CD4-positive, alpha-beta memory T cell (primary cell): ENCODE results near the gene IRX1. TPM values are rescaled to one million over a fixed set of nuclear protein-coding genes. Genes with fewer than 3 reads are reported as not detected.
A peak's percentile ranks its signal among the peaks of the same experiment; 100 is the strongest.

ENCODE experiments used
- CTCF ChIA-PET: fragments of 350-600 bp; sonication (Branson Sonifier 250); formaldehyde crosslinking; loops from one replicate; lab custom pipeline; 2021; ENCODE audit warnings: inconsistent platforms; ENCODE audit not compliant: partially characterized antibody; lab: Charles Lee
- POLR2A ChIA-PET: fragments of 350-600 bp; sonication (Branson Sonifier 250); formaldehyde crosslinking; loops from one replicate; lab custom pipeline; 2021; ENCODE audit not compliant: partially characterized antibody; lab: Charles Lee
- DNase-seq, 5 donors: peaks; one replicate each; pipeline versions ENCODE4 v3.0.0 to v3.0.0-alpha.2; 2020 to 2022; ENCODE audit warnings: mixed read lengths in 1 of 5
- H3K27ac ChIP-seq: one replicate; pipeline ENCODE4 v1.7.0; 2013; ENCODE audit warnings: low read depth, low read length
- H3K27me3 ChIP-seq: 2 replicates; pipeline ENCODE4 v1.7.0; 2013; ENCODE audit warnings: mild to moderate bottlenecking, low read length, moderate library complexity; ENCODE audit not compliant: insufficient read depth
- H3K36me3 ChIP-seq: 2 replicates; pipeline ENCODE4 v1.7.0; 2013; ENCODE audit warnings: mild to moderate bottlenecking, low read length, moderate library complexity; ENCODE audit not compliant: insufficient read depth
- H3K4me1 ChIP-seq: 2 replicates; pipeline ENCODE4 v1.7.0; 2013; ENCODE audit warnings: mild to moderate bottlenecking, low read length, moderate library complexity; ENCODE audit not compliant: insufficient read depth
- H3K4me3 ChIP-seq, 2 donors: one replicate each; pipeline ENCODE4 v1.7.0; 2013; ENCODE audit warnings: low read length in 2 of 2, mild to moderate bottlenecking in 1 of 2
- H3K9me3 ChIP-seq, 2 donors: one replicate each; pipeline ENCODE4 v1.7.0; 2013; ENCODE audit warnings: low read length in 2 of 2, control low read depth in 1 of 2; ENCODE audit not compliant: control insufficient read depth in 1 of 2
- H3K27ac Mint-ChIP-seq, 7 donors: one replicate each; pipeline ENCODE4 v1.8.0; 2020 to 2021; ENCODE audit warnings: mixed read lengths in 7 of 7, mild to moderate bottlenecking in 6 of 7, inconsistent platforms in 3 of 7, moderate library complexity in 3 of 7
- H3K27me3 Mint-ChIP-seq, 2 donors: one replicate each; pipeline ENCODE4 v1.8.0; 2020 to 2021; ENCODE audit warnings: mixed read lengths in 2 of 2
- H3K36me3 Mint-ChIP-seq, 2 donors: one replicate each; pipeline ENCODE4 v1.8.0; 2020 to 2021; ENCODE audit warnings: mixed read lengths in 2 of 2, inconsistent platforms in 1 of 2, mild to moderate bottlenecking in 1 of 2
- H3K4me1 Mint-ChIP-seq, 4 donors: one replicate each; pipeline ENCODE4 v1.8.0; 2020 to 2021; ENCODE audit warnings: mixed read lengths in 4 of 4, mild to moderate bottlenecking in 1 of 4
- H3K4me3 Mint-ChIP-seq, 8 donors: one replicate each; pipeline ENCODE4 v1.8.0; 2020 to 2021; ENCODE audit warnings: mixed read lengths in 8 of 8, mild to moderate bottlenecking in 7 of 8, moderate library complexity in 6 of 8, inconsistent platforms in 3 of 8
- H3K9me3 Mint-ChIP-seq, 8 donors: one replicate each; pipeline ENCODE4 v1.8.0; 2020 to 2021; ENCODE audit warnings: mixed read lengths in 8 of 8, mild to moderate bottlenecking in 5 of 8, inconsistent platforms in 3 of 8, moderate library complexity in 1 of 8
- intact Hi-C: fragments of 100-400 bp; cut with micrococcal nuclease; formaldehyde crosslinking; loops from one replicate; pipeline ENCODE4 v1.15.1; 2023
- polyA plus RNA-seq, 2 donors: library from polyadenylated mRNA; unstranded; fragments of 300-500 nt; fragmentation: Illumina TruSeq; gene quantifications; one replicate each; pipeline ENCODE4 v1.2.3, GENCODE V29; 2021
- total RNA-seq, 2 experiments: library from RNA; stranded (reverse); gene quantifications; one replicate each; pipeline ENCODE4 v1.2.3, GENCODE V29; 2021

The IRX1 gene
- total and polyA plus RNA-seq, 4 experiments from 2014 or later, result not detected

GRCh38 chr5:3601911-3602782, 6.5 kb downstream of the IRX1 start:
- H3K36me3 Mint-ChIP-seq, result peaks cover 0 to 4% of the 10 kb centered on the region in 2 donors
- H3K4me1 ChIP-seq, result no peaks in the 10 kb centered on the region
- ChIA-PET POLR2A (no interaction called here), CTCF (no interaction called here)
- peaks cover 4% of the 10 kb centered on the region for H3K27me3 ChIP-seq
- intact Hi-C loops, result no loop called here
- peaks cover 36 to 40% of the 10 kb centered on the region in 2 donors for H3K27me3 Mint-ChIP-seq
- H3K27ac ChIP-seq, result no peak overlapping the region
- no peak overlapping the region for H3K27ac Mint-ChIP-seq
- no peaks in the 10 kb centered on the region for H3K9me3 ChIP-seq
- H3K36me3 ChIP-seq, result no peaks in the 10 kb centered on the region
- H3K4me1 Mint-ChIP-seq, result peaks cover 0 to 15% (median 5%) of the 10 kb centered on the region in 4 donors
- no peak for DNase-seq
- H3K9me3 Mint-ChIP-seq, result peaks cover 0 to 19% (median 13%) of the 10 kb centered on the region in 8 donors
- H3K4me3 Mint-ChIP-seq, result no peak overlapping the region
- no peak overlapping the region for H3K4me3 ChIP-seq

DNA sequence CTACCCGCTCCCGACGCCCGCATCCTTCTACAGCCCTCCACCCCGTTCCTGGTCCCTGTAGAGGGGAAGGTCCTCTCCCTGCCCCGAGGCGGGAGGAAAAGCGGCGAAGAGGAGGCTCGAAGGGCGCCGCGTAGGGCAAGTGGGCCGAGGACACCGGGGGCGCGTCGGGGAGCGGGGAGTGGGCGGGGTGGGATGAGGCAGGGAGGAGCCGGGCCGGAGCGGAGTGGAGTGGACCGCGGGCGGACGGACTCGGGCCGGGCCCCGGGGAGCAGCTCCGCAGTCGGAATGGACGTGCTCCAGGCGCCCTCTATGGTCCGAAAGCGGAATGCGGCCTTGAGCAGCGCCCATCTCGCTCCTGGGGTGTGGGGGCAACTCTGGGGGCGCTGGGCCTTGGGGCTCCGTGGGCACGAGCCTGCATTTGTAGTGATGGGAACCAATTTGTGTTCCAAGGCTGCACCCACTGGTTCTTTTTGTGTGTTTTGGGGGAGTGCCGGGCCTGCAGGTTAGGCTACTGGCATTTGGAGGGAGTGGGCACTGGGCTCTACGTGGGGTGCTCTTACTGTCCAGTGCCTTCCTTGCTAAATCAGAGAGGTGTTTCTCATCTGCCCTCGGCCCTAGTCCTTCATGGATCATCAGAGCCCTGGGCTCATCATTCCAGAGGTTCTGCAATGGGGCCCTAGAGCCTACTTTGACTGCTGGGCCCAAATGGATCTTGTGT, 7.3 kb downstream of the IRX1 start:
- peaks cover 34 to 37% of the 10 kb centered on the region in 2 donors for H3K27me3 Mint-ChIP-seq
- intact Hi-C loops, result no loop called here
- H3K4me1 Mint-ChIP-seq, result peaks cover 0 to 15% (median 5%) of the 10 kb centered on the region in 4 donors
- peaks cover 0 to 19% (median 14%) of the 10 kb centered on the region in 8 donors for H3K9me3 Mint-ChIP-seq
- DNase-seq, result no peak
- Histone ChIP-seq H3K36me3 (no peaks in the 10 kb centered on the region), H3K27ac (no peak overlapping the region), H3K4me3 (no peak overlapping the region), H3K27me3 (no peaks in the 10 kb centered on the region), H3K9me3 (no peaks in the 10 kb centered on the region), H3K4me1 (no peaks in the 10 kb centered on the region)
- no peak overlapping the region for H3K27ac Mint-ChIP-seq
- ChIA-PET CTCF (no interaction called here), POLR2A (no interaction called here)
- H3K36me3 Mint-ChIP-seq, result peaks cover 0 to 4% of the 10 kb centered on the region in 2 donors
- H3K4me3 Mint-ChIP-seq, result peak overlapping the region in 1 of 8 donors; percentile 38

- H3K27me3 Mint-ChIP-seq, result peaks cover 24 to 25% of the 10 kb centered on the region in 2 donors
- H3K4me3 Mint-ChIP-seq, result no peak overlapping the region
- H3K27me3 ChIP-seq, result no peaks in the 10 kb centered on the region
- H3K4me1 ChIP-seq, result no peaks in the 10 kb centered on the region
- no peak for DNase-seq
- intact Hi-C loops, result no loop called here
- H3K4me3 ChIP-seq, result no peak overlapping the region
- peaks cover 0 to 10% (median 4%) of the 10 kb centered on the region in 4 donors for H3K4me1 Mint-ChIP-seq
- no peaks in the 10 kb centered on the region for H3K36me3 ChIP-seq
- H3K36me3 Mint-ChIP-seq, result peaks cover 0 to 4% of the 10 kb centered on the region in 2 donors
- ChIA-PET POLR2A (no interaction called here), CTCF (no interaction called here)
- H3K27ac ChIP-seq, result no peak overlapping the region
- H3K9me3 Mint-ChIP-seq, result peaks cover 0 to 15% (median 12%) of the 10 kb centered on the region in 8 donors
- no peaks in the 10 kb centered on the region for H3K9me3 ChIP-seq
- no peak overlapping the region for H3K27ac Mint-ChIP-seq
Observed at GRCh38 chr5:3604501-3604900, 8.9 kb downstream of the IRX1 start.

- no peaks in the 10 kb centered on the region for H3K4me1 ChIP-seq
- no peaks in the 10 kb centered on the region for H3K36me3 ChIP-seq
- Mint-ChIP-seq H3K27ac (no peak overlapping the region), H3K36me3 (peaks cover 0 to 4% of the 10 kb centered on the region in 2 donors), H3K4me3 (no peak overlapping the region), H3K4me1 (peaks cover 0 to 10% (median 4%) of the 10 kb centered on the region in 4 donors), H3K9me3 (peaks cover 0 to 16% (median 12%) of the 10 kb centered on the region in 8 donors), H3K27me3 (peaks cover 25% of the 10 kb centered on the region in 2 donors)
- intact Hi-C loops, result no loop called here
- no peaks in the 10 kb centered on the region for H3K9me3 ChIP-seq
- no peak overlapping the region for H3K27ac ChIP-seq
- no peak for DNase-seq
- ChIA-PET CTCF (no interaction called here), POLR2A (no interaction called here)
- H3K4me3 ChIP-seq, result no peak overlapping the region
- H3K27me3 ChIP-seq, result no peaks in the 10 kb centered on the region
Observed at GRCh38 chr5:3605298-3606010, 9.8 kb downstream of the IRX1 start.

DNA sequence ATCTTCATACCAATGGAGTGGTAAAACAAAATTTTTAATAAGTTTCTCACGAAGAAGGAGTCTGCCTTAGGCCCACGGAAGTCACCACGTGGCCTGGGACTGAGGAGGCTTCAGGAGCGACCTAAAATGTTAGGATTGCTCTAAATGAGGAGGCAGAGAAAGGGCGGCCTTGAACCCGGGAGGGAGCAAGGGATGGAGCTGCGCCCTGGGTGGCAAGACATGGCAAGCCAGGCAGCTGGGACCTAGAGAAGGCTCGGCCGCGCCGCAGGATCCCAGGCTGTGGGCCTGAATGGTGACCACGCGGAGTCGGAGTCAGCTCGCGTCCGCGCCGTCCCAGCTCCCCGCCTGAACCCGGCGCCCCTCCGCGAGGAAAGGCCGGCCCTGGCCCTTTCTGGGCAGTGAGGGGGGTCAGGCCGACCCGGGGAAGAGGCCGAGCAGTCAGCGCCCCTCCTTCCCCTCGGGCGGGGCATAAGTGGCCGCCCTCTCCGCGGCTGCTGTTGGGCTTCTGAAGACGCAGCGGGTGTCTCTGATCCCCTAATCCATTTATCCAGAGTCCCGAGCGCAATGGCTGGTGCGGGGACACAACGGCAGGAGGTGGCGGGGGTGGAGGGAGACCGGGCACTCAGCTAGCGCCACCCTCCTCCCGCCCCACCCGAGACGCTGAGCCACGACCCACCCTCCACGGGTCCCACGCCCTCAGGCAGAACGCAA, 10.6 kb downstream of the IRX1 start:
- Mint-ChIP-seq H3K9me3 (peaks cover 0 to 16% (median 10%) of the 10 kb centered on the region in 8 donors), H3K4me3 (no peak overlapping the region), H3K36me3 (peaks cover 0 to 1% of the 10 kb centered on the region in 2 donors), H3K4me1 (peaks cover 0 to 10% (median 2%) of the 10 kb centered on the region in 4 donors), H3K27me3 (peaks cover 22 to 23% of the 10 kb centered on the region in 2 donors), H3K27ac (no peak overlapping the region)
- intact Hi-C loops, result no loop called here
- no peak overlapping the region for H3K4me3 ChIP-seq
- H3K27me3 ChIP-seq, result no peaks in the 10 kb centered on the region
- no peak for DNase-seq
- no peaks in the 10 kb centered on the region for H3K4me1 ChIP-seq
- ChIA-PET CTCF (no interaction called here), POLR2A (no interaction called here)
- no peak overlapping the region for H3K27ac ChIP-seq
- H3K9me3 ChIP-seq, result no peaks in the 10 kb centered on the region
- H3K36me3 ChIP-seq, result no peaks in the 10 kb centered on the region

DNA sequence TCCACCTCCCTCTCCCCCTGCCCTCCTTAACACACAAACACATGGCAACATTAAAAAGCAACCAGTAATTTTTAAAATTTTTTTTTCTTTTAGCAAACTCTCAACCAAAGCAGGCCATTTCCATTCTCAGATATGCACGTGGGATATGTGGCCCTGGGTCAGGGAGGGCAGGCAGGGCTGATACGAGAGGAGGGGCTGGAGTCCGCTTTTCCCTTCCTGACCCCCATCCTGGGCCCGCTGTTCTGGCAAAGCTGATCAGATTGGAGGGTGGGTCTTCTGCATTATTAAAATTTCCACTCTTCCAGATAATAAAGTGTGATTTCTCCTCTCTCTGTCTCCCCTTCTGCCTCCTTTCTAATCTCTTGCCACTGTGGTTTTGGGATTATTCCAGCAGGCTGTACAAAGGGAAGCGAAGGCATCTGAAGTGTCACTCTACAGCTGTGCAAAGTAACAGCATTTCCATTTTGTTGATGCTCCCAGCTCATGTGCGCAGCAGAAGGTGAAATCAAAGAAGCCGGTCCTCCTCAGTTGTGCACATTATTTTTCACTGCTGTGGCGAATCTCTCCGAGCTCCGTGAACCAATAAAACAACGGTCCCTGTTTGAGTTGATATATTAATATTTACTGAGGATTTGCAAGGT, 12.0 kb downstream of the IRX1 start:
- ChIA-PET CTCF (no interaction called here), POLR2A (no interaction called here)
- H3K36me3 ChIP-seq, result no peaks in the 10 kb centered on the region
- peaks cover 0 to 11% (median 7%) of the 10 kb centered on the region in 8 donors for H3K9me3 Mint-ChIP-seq
- no peaks in the 10 kb centered on the region for H3K9me3 ChIP-seq
- H3K27me3 Mint-ChIP-seq, result peaks cover 14 to 16% of the 10 kb centered on the region in 2 donors
- no peaks in the 10 kb centered on the region for H3K4me1 ChIP-seq
- intact Hi-C loops, result no loop called here
- peaks cover 0 to 4% (median 2%) of the 10 kb centered on the region in 4 donors for H3K4me1 Mint-ChIP-seq
- H3K4me3 ChIP-seq, result no peak overlapping the region
- H3K27ac Mint-ChIP-seq, result peak overlapping the region in 1 of 7 donors; percentile 25
- H3K27ac ChIP-seq, result no peak overlapping the region
- no peaks in the 10 kb centered on the region for H3K36me3 Mint-ChIP-seq
- no peak overlapping the region for H3K4me3 Mint-ChIP-seq
- H3K27me3 ChIP-seq, result no peaks in the 10 kb centered on the region
- no peak for DNase-seq
